ENCODE results near the gene CA10. TPM values are rescaled to one million over a fixed set of nuclear protein-coding genes. Genes with fewer than 3 reads are reported as not detected.

The CA10 gene
- polyA plus RNA-seq, 1 experiment: not detected

- POLR2A ChIA-PET: no interaction called here
- CTCF ChIA-PET: no interaction called here
Measured at GRCh38 chr17:51742571-51742970, 415.9 kb downstream of the CA10 start.

GRCh38 chr17:51741458-51741857 lies 417.1 kb downstream of the CA10 start:
- POLR2A ChIA-PET: no interaction called here
- no peak for TF ChIP-seq CTCF (IDR thresholded peaks at IDR 0.05; ENCODE audit: low read depth, low read length)
- Histone ChIP-seq H3K9me3 (ENCODE audit: control insufficient read depth, insufficient read depth, low read length) (peaks cover 10% of the 10 kb centered on the region; the same call in 1 of the 2 replicates), H3K27ac (ENCODE audit: low read depth, low read length) (no peak overlapping the region), H3K27me3 (ENCODE audit: control insufficient read depth, insufficient read depth, low read length) (no peaks in the 10 kb centered on the region), H3K4me3 (ENCODE audit: low read depth, low read length) (no peak overlapping the region)
- DNase-seq (ENCODE audit: low read depth, low spot score): no peak
- CTCF ChIA-PET: no interaction called here

More at GRCh38 chr17:51742571-51742970, 415.9 kb downstream of the CA10 start:
- no peak for DNase-seq (ENCODE audit: low read depth, low spot score)
- no peak for TF ChIP-seq CTCF (IDR thresholded peaks at IDR 0.05; ENCODE audit: low read depth, low read length)
- Histone ChIP-seq H3K27ac (ENCODE audit: low read depth, low read length) (no peak overlapping the region), H3K27me3 (ENCODE audit: control insufficient read depth, insufficient read depth, low read length) (no peaks in the 10 kb centered on the region), H3K9me3 (ENCODE audit: control insufficient read depth, insufficient read depth, low read length) (peaks cover 10% of the 10 kb centered on the region; the same call in 1 of the 2 replicates), H3K4me3 (ENCODE audit: low read depth, low read length) (no peak overlapping the region)

- Histone ChIP-seq H3K4me3 (ENCODE audit: low read depth, low read length) (no peak overlapping the region), H3K27me3 (ENCODE audit: control insufficient read depth, insufficient read depth, low read length) (no peaks in the 10 kb centered on the region), H3K27ac (ENCODE audit: low read depth, low read length) (no peak overlapping the region), H3K9me3 (ENCODE audit: control insufficient read depth, insufficient read depth, low read length) (peaks cover 10% of the 10 kb centered on the region; the same call in 1 of the 2 replicates)
- no peak for DNase-seq (ENCODE audit: low read depth, low spot score)
- ChIA-PET POLR2A (no interaction called here), CTCF (no interaction called here)
- TF ChIP-seq CTCF (IDR thresholded peaks at IDR 0.05; ENCODE audit: low read depth, low read length): no peak
Measured at GRCh38 chr17:51740531-51740930, 418.0 kb downstream of the CA10 start.

- DNase-seq (ENCODE audit: low read depth, low spot score): no peak
- Histone ChIP-seq H3K4me3 (ENCODE audit: low read depth, low read length) (no peak overlapping the region), H3K9me3 (ENCODE audit: control insufficient read depth, insufficient read depth, low read length) (peaks cover 10% of the 10 kb centered on the region; the same call in 1 of the 2 replicates), H3K27me3 (ENCODE audit: control insufficient read depth, insufficient read depth, low read length) (no peaks in the 10 kb centered on the region), H3K27ac (ENCODE audit: low read depth, low read length) (no peak overlapping the region)
- ChIA-PET CTCF (no interaction called here), POLR2A (no interaction called here)
- TF ChIP-seq CTCF (IDR thresholded peaks at IDR 0.05; ENCODE audit: low read depth, low read length): no peak
Measured at GRCh38 chr17:51739245-51739886, 419.1 kb downstream of the CA10 start.

- Histone ChIP-seq H3K4me3 (ENCODE audit: low read depth, low read length) (no peak overlapping the region), H3K27me3 (ENCODE audit: control insufficient read depth, insufficient read depth, low read length) (no peaks in the 10 kb centered on the region), H3K9me3 (ENCODE audit: control insufficient read depth, insufficient read depth, low read length) (peaks cover 10% of the 10 kb centered on the region; the same call in 1 of the 2 replicates), H3K27ac (ENCODE audit: low read depth, low read length) (no peak overlapping the region)
- POLR2A ChIA-PET: no interaction called here
- DNase-seq (ENCODE audit: low read depth, low spot score): no peak
- no peak for TF ChIP-seq CTCF (IDR thresholded peaks at IDR 0.05; ENCODE audit: low read depth, low read length)
- CTCF ChIA-PET: no interaction called here
Measured at GRCh38 chr17:51736356-51736755, 422.2 kb downstream of the CA10 start.
